ENCODE results near the gene AK2.

Gene AK2

DNA sequence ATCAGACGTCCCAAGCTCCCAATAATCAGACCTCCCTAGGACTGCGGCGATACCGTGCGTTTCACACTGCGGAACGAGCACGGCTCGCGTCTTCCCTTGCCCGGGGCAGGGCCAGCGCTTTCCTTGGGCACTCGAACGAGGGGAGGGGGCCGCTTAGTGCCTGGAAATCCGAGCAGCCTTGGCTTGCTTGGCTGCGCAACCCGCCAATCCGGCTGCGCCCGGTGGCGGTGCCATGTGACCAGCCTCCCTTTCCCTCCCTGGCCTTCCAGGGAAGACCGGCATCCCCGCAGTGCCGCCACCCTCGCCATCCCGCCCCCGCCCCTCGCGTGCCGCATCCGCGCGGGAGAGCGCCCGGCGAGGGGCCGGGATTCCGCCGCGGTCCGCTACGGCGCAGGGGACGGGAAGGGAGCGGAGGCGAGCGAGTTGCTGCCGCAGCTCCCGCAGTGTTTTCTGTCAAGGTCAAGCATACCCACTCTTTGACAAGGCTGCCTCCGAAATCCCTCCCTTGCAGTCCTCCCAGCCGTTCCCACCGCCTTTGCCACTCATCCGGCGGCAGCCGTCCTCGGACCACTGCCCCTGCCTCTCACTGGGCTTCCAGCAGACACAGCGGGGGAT lies 63.8 kb downstream of the AK2 start:
- TF ChIP-seq, protein P1, sequence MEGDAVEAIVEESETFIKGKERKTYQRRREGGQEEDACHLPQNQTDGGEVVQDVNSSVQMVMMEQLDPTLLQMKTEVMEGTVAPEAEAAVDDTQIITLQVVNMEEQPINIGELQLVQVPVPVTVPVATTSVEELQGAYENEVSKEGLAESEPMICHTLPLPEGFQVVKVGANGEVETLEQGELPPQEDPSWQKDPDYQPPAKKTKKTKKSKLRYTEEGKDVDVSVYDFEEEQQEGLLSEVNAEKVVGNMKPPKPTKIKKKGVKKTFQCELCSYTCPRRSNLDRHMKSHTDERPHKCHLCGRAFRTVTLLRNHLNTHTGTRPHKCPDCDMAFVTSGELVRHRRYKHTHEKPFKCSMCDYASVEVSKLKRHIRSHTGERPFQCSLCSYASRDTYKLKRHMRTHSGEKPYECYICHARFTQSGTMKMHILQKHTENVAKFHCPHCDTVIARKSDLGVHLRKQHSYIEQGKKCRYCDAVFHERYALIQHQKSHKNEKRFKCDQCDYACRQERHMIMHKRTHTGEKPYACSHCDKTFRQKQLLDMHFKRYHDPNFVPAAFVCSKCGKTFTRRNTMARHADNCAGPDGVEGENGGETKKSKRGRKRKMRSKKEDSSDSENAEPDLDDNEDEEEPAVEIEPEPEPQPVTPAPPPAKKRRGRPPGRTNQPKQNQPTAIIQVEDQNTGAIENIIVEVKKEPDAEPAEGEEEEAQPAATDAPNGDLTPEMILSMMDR (IDR thresholded peaks at IDR 0.05; ENCODE audit: control insufficient read depth, insufficient read depth, low read depth, low read length, missing control alignments): no peak
- no peak for DNase-seq (ENCODE audit: low read depth)
- peak overlapping the region; percentile 42 for H3K4me3 ChIP-seq (ENCODE audit: control insufficient read depth, low read depth, low read length)

DNA sequence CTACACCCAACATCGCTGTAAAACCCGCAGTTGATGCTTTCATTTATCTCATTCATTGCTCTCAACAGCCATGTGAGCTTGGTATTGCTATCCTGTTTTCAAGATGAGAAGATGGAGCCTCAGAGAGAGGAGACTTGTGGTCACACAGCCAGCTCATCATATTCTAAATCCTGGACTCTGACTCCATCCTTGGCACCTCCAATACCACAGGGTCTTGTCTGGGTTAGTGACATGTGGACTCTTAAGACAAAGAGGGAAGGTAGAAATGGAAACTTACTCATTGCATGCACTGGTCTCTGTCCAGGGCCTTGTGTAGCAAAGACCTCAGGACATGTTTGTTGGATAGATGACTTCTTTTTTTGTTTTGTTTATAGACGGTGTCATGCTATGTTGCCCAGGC lies 65.1 kb downstream of the AK2 start:
- TF ChIP-seq, protein P1 (IDR thresholded peaks at IDR 0.05; ENCODE audit: control insufficient read depth, insufficient read depth, low read depth, low read length, missing control alignments): no peak
- DNase-seq (ENCODE audit: low read depth): no peak
- no peak overlapping the region for H3K4me3 ChIP-seq (ENCODE audit: control insufficient read depth, low read depth, low read length)

- TF ChIP-seq, protein P1 (IDR thresholded peaks at IDR 0.05; ENCODE audit: control insufficient read depth, insufficient read depth, low read depth, low read length, missing control alignments): no peak
- DNase-seq (ENCODE audit: low read depth): no peak
- no peak overlapping the region for H3K4me3 ChIP-seq (ENCODE audit: control insufficient read depth, low read depth, low read length)
Measured at GRCh38 chr1:32971156-32971555, 65.5 kb downstream of the AK2 start.

DNA sequence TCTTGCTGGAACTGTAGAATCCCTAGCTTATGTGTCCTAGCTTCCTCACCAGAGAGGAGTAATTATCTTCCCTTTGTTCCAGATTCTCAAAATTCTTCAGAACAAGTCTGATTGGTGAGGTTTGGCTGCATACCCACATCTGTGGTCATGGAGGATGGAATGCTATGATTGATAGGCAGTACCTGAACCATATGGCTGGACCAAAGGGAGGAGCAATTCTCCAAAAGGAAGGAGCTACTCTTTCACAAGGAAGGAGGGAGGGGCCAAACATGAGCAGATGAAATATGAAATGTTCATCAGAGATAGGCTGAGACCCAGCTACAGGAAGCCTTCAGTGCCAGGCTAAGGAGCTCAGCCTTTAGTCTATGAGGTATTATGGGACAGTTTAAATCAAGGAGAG lies 67.1 kb downstream of the AK2 start:
- H3K4me3 ChIP-seq (ENCODE audit: control insufficient read depth, low read depth, low read length): no peak overlapping the region
- TF ChIP-seq, protein P1 (IDR thresholded peaks at IDR 0.05; ENCODE audit: control insufficient read depth, insufficient read depth, low read depth, low read length, missing control alignments): no peak
- DNase-seq (ENCODE audit: low read depth): no peak

DNA sequence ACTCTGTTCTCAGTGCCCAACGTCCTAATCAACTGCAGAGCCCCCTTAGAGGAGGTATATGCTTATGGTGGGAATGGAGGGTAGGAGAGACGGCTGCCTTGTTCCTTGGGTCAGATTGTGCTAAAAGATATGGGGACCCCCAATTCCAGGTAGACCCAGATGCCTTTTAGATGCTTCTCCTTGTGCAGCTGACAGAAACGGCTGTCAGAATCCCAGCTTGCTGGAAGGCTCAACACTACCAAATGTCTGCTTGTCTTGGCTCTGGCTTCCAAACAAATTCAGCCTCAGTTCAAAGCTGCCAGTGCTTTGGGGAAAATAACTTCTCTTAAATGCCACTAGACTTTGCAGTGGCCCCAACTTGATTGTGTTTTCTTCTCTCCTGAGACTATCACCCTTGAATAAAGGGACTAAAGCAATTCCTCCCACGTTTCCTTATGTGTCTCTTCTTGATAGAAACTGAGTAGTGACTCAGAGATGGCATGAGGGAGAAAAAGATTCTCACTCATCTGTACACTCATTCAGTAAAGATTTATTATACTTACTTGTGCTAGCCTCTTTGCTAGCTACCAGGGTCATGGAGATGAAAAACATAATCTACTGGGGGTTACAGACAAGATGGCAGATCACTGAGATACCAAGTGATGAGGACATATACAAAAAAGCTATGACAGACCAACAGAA lies 68.7 kb downstream of the AK2 start:
- H3K4me3 ChIP-seq (ENCODE audit: control insufficient read depth, low read depth, low read length): no peak overlapping the region
- no peak for DNase-seq (ENCODE audit: low read depth)
- TF ChIP-seq, protein P1 (IDR thresholded peaks at IDR 0.05; ENCODE audit: control insufficient read depth, insufficient read depth, low read depth, low read length, missing control alignments): no peak

DNA sequence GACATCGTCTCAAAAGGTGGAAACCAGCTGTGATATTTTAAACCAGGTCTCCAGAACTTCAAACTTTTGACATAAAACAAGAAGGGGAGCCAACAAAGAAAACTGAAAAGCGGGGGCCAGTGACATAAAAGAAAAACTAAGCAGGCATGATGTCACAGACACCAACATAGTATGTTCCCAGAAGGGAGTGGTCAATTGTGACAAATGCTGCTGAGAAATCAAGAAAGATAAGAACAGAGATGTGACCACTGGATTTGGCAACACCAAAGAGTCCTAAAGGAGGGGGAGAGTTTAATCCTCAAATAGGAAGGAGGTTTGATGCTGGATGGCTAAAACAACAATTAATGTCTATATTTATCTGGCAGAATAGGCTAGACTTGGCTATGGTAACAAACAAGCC lies 69.8 kb downstream of the AK2 start:
- no peak for DNase-seq (ENCODE audit: low read depth)
- H3K4me3 ChIP-seq (ENCODE audit: control insufficient read depth, low read depth, low read length): no peak overlapping the region
- TF ChIP-seq, protein P1 (IDR thresholded peaks at IDR 0.05; ENCODE audit: control insufficient read depth, insufficient read depth, low read depth, low read length, missing control alignments): no peak
